T47D (cell line): ENCODE measurements around the gene ATL1.

Source experiments
- DNase-seq, 2 experiments: peaks; one replicate each; pipeline versions ENCODE4 v3.0.0 to v3.0.0-alpha.2; 2011 to 2012; ENCODE audit warnings: low read depth in 1 of 2, low spot score in 1 of 2
- JUND ChIP-seq: IDR thresholded peaks from 2 replicates; pipeline ENCODE4 v1.6.1; 2012; ENCODE audit warnings: low read depth
- in situ Hi-C: cut with HindIII; loops from 2 replicates; pipeline ENCODE4 v1.10.0; 2016; ENCODE audit warnings: low sequenced_read_pairs, low pct_unique_long_range_greater_than_20kb

Gene ATL1

GRCh38 chr14:50559990-50560930 is at the start of gene ATL1:
Gene ATL1 (plus strand): TSS chr14:50560145. CDS start chr14:50560266, 121 bp downstream.
- DNase-seq = peak; percentile 54 to 76
- no peak for TF ChIP-seq JUND
- in situ Hi-C loops = no loop called here

- in situ Hi-C loops = no loop called here
- no peak for TF ChIP-seq JUND
- no peak for DNase-seq
These were observed 49.8 kb upstream of the ATL1 start for GRCh38 chr14:50510157-50510556.

- DNase-seq = no peak
- in situ Hi-C loops = no loop called here
- TF ChIP-seq JUND = no peak
These were observed 47.5 kb upstream of the ATL1 start for GRCh38 chr14:50512463-50512862.

- no peak for TF ChIP-seq JUND
- in situ Hi-C loops = no loop called here
- no peak for DNase-seq
These were observed 43.9 kb upstream of the ATL1 start for GRCh38 chr14:50516091-50516490.

DNA sequence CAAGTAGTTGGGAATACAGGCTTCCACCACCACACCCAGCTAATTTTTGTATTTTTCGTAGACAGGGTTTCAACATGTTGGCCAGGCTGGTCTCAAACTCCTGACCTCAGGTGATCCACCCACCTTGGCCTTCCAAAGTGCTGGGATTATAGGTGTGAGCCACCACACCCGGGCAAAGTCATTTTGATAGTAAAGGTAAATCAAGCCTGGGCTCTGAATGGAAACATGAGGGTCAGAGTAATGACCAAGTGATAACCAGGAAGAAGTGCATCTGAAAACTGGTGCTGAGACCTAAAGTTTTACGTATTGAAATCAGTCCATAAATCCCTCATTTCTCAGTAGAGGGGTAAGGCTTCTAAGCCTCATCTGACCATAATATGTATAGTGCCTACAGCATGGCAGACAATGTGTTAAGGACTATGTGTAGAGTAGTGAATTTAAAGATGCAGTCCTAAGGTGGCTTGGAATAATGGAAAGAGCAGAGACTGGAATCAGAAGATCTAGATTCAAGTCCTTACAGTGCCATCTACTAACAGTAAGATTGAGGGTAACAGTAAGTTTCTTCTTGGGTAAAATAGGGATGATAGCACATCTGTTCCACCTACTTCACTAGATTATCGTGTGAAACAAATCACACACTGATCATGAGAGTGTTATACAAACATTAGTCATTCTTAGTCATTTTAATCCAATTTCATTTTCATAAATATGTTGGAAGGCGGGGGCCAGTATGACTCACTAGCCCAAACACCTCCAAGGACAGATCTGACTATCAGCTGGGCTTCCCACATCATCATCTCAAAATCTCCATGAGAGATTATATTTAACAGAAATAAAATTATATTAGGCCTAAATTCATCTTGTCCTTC is 38.8 kb upstream of the ATL1 start:
- TF ChIP-seq JUND = no peak
- DNase-seq = no peak
- in situ Hi-C loops = no loop called here

- DNase-seq = no peak
- no peak for TF ChIP-seq JUND
- in situ Hi-C loops = no loop called here
These were observed 38.0 kb upstream of the ATL1 start for GRCh38 chr14:50521912-50522341.

GRCh38 chr14:50523271-50524041 is 36.5 kb upstream of the ATL1 start:
- TF ChIP-seq JUND = no peak
- in situ Hi-C loops = no loop called here
- no peak for DNase-seq

GRCh38 chr14:50524060-50524459 is 35.9 kb upstream of the ATL1 start:
- in situ Hi-C loops = no loop called here
- no peak for TF ChIP-seq JUND
- DNase-seq = no peak

- in situ Hi-C loops = no loop called here
- DNase-seq = peak in 1 of 2 experiments; percentile 44
- TF ChIP-seq JUND = no peak
These were observed 35.0 kb upstream of the ATL1 start for GRCh38 chr14:50524731-50525515.

DNA sequence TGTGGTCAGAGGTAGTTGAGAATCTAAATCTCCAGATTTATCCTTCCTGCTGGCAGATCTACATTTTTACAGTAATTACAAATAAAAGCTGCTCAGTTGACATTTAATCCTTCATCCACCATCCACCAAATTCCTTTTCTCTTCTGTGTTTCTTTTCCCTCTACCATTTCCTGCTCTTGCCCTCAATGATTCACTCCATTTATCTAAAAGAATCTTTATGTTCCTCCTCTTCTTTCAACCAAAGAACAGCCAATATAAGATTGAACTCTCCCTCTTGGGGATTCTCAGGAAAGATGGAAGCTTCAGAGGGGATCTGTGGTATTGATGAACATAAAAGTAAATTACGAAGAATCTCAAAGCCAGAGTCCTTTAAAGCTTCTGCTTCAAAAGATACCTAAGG is 31.9 kb upstream of the ATL1 start:
- in situ Hi-C loops = no loop called here
- no peak for TF ChIP-seq JUND
- DNase-seq = no peak

DNA sequence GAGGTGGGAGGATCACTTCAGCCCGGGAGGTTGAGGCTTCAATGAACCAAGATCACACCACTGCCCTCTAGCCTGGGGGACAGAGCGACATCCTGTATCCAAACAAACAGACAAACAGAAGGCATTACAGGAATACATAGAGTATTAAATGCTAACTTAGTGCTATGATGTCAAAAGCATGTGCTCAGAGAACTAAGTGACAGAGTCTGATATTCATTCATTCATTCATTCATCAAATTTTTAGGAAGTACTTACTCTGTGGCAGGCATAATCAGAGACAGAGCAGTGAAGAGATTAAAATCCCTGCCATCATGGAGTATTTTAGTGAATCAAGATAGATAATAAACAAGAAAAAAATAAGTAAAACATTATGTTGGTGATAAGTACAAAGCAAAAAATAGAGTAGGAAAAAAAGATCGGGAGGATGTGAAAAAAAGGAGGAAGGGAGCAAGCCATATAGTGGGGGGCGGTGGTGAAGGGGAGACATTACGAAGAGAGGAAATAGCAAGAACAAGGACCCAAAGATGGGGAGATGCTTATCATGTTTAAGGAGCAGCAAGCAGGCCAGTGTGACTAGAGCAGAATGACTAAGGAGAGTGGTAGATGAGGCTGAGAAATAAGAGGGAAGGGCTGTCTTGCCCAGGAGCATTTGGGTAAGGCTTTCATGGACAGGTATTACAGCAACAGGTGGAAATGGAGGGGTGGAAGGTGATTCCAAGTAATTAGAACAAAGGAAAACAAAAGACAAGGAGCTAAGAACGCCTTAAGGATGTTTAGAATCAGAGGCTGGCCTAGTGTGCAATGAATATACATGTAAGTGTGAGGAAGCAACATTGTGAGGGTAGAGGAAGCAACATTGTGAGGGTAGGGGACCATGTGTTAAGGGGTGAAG is 30.4 kb upstream of the ATL1 start:
- TF ChIP-seq JUND = no peak
- DNase-seq = no peak
- in situ Hi-C loops = no loop called here
